Thyroid gland (tissue), 4 donors: Measurements from ENCODE around the gene KHNYN.

Experiments
- POLR2A ChIP-seq, 2 donors: fragments of 450-650 bp; IDR thresholded peaks; one replicate each; pipeline ENCODE4 v1.6.1; 2017; ENCODE audit warnings: antibody characterized with exemption in 2 of 2, mild to moderate bottlenecking in 2 of 2, moderate library complexity in 1 of 2
- TF ChIP-seq, protein P1 (sequence below), 6 experiments: fragments of 200-600 bp in 3 of 6; fragments of 450-650 bp in 3 of 6; sonication (generic) in 3 of 6; IDR thresholded peaks; one replicate each; pipeline ENCODE4 v1.5.1; 2016 to 2019; ENCODE audit warnings: antibody characterized with exemption in 6 of 6, mild to moderate bottlenecking in 2 of 6, inconsistent platforms in 1 of 6, moderate library complexity in 1 of 6

DNA sequence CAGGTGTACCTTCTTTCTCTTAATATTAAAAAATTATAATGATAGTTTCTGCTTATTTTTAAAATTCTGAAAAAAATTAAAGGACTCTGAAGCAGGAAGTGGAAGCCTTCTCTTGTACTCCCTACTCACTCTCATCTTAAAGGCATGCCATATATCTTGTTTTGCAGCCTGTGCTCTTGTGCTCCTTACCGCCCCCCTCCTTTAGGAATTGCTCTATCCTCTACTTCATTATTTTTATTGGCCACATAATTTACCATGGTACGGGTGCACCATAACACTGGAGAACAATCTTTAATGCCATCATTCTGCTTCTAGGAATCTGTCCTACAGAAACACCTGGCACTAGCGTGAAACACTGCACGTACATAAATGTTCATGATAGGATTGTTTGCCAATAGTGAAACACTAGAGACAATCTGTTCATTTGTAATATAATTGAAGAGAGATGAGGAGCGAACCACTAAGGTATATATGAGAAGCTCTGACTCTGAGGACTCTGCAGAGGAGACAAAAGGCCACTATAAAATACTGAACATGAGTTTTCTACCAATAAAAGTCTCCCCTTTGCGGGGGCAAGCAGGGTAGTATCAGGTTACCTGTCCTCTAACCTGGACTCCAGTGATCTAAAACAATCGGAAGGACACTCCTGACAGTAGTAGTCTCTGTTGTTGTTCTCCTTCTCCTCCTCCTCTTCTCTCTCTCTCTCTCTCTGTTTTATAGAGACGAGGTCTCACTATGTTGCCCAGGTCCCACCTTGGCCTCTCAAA lies 37.2 kb upstream of the KHNYN start:
- TF ChIP-seq, protein P1, sequence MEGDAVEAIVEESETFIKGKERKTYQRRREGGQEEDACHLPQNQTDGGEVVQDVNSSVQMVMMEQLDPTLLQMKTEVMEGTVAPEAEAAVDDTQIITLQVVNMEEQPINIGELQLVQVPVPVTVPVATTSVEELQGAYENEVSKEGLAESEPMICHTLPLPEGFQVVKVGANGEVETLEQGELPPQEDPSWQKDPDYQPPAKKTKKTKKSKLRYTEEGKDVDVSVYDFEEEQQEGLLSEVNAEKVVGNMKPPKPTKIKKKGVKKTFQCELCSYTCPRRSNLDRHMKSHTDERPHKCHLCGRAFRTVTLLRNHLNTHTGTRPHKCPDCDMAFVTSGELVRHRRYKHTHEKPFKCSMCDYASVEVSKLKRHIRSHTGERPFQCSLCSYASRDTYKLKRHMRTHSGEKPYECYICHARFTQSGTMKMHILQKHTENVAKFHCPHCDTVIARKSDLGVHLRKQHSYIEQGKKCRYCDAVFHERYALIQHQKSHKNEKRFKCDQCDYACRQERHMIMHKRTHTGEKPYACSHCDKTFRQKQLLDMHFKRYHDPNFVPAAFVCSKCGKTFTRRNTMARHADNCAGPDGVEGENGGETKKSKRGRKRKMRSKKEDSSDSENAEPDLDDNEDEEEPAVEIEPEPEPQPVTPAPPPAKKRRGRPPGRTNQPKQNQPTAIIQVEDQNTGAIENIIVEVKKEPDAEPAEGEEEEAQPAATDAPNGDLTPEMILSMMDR (IDR thresholded peaks at IDR 0.05) = no peak
- TF ChIP-seq POLR2A (IDR thresholded peaks at IDR 0.05) = no peak
